Natural killer cell (primary cell): ENCODE data around the gene TUBB4A. TPM values are rescaled to one million over a fixed set of nuclear protein-coding genes. Genes with fewer than 3 reads are reported as not detected.

Experiments used
- ATAC-seq, 3 donors: fragments of 150-1000 bp in 2 of 3; fragments of 200-7000 bp in 1 of 3; cut with Tn5 transposase; 1 replicate in 1 of 3; 2 replicates in 2 of 3; pipeline ENCODE4 v1.10.0; 2021; ENCODE audit warnings: mild to moderate bottlenecking in 2 of 3, moderate library complexity in 2 of 3
- DNase-seq, 2 donors: peaks; one replicate each; pipeline versions ENCODE4 v3.0.0 to v3.0.0-alpha.2; 2013 to 2021; ENCODE audit warnings: mixed read lengths in 1 of 2
- H3K27ac ChIP-seq: one replicate; pipeline ENCODE4 v1.5.1; 2013; ENCODE audit warnings: mild to moderate bottlenecking, low read length
- H3K27me3 ChIP-seq: one replicate; pipeline ENCODE4 v1.6.1; 2013; ENCODE audit warnings: low read length; ENCODE audit not compliant: control insufficient read depth, insufficient read depth
- H3K36me3 ChIP-seq: one replicate; pipeline ENCODE4 v1.6.1; 2013; ENCODE audit warnings: low read length; ENCODE audit not compliant: control insufficient read depth, insufficient read depth
- H3K4me1 ChIP-seq: one replicate; pipeline ENCODE4 v1.6.1; 2013; ENCODE audit warnings: low read length; ENCODE audit not compliant: control insufficient read depth, insufficient read depth
- H3K4me3 ChIP-seq: one replicate; pipeline ENCODE4 v1.5.1; 2013; ENCODE audit warnings: low read length
- H3K9me3 ChIP-seq: one replicate; pipeline ENCODE4 v1.6.1; 2013; ENCODE audit warnings: low read length; ENCODE audit not compliant: control insufficient read depth, insufficient read depth
- H3K27ac Mint-ChIP-seq, 2 donors: one replicate each; pipeline ENCODE4 v1.8.0; 2022; ENCODE audit warnings: mild to moderate bottlenecking in 2 of 2, mixed read lengths in 2 of 2, moderate library complexity in 1 of 2
- H3K27me3 Mint-ChIP-seq, 2 donors: one replicate each; pipeline ENCODE4 v1.8.0; 2022; ENCODE audit warnings: low read depth in 2 of 2, mixed read lengths in 2 of 2
- H3K36me3 Mint-ChIP-seq: one replicate; pipeline ENCODE4 v1.8.0; 2022; ENCODE audit warnings: mixed read lengths
- H3K4me1 Mint-ChIP-seq, 2 donors: one replicate each; pipeline ENCODE4 v1.8.0; 2022; ENCODE audit warnings: mixed read lengths in 2 of 2
- H3K4me3 Mint-ChIP-seq: one replicate; pipeline ENCODE4 v1.8.0; 2022; ENCODE audit warnings: mild to moderate bottlenecking, moderate library complexity, mixed read lengths
- H3K9me3 Mint-ChIP-seq, 2 donors: one replicate each; pipeline ENCODE4 v1.8.0; 2022; ENCODE audit warnings: mixed read lengths in 2 of 2
- WGBS: methylation state at CpG from one replicate; pipeline ENCODE4 v1.1.7; 2013; ENCODE audit warnings: missing lambda C conversion rate; ENCODE audit not compliant: insufficient coverage; 5-methylcytosine and 5-hydroxymethylcytosine counted together
- intact Hi-C: fragments of 100-400 bp; cut with micrococcal nuclease; formaldehyde crosslinking; loops from one replicate; pipeline ENCODE4 v1.14.2; 2022
- total RNA-seq, 4 donors: library from RNA; stranded (reverse); fragments of 120-200 nt in 1 of 4; gene quantifications; one replicate each; pipeline versions ENCODE4 v1.2.3 to v1.2.4, GENCODE V29; 2013 to 2022
- TF ChIP-seq, protein P1 (sequence below): fragments of 200-600 bp; IDR thresholded peaks from one replicate; pipeline ENCODE4 v1.8.0; 2022; ENCODE audit warnings: antibody characterized with exemption

The TUBB4A gene
- total RNA-seq, 3 donors from 2014 or later (not counting 1 experiment from before 2014, with no cell fraction given) = 0.40 to 2.6 (median 1.8) TPM

DNA sequence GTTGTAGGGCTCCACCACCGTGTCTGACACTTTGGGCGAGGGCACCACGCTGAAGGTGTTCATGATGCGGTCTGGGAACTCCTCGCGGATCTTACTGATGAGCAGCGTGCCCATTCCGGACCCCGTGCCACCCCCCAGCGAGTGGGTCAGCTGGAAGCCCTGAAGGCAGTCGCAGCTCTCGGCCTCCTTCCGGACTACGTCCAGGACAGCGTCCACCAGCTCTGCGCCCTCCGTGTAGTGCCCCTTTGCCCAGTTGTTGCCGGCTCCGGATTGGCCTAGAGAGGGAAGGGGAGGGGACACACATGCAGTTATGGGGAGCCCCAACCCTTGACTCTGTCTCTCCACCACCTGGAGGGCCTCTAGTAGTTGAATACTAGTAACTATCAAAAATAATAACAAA lies 6.2 kb downstream of the TUBB4A start:
- H3K4me3 ChIP-seq = no peak overlapping the region
- H3K4me1 Mint-ChIP-seq = no peaks in the 10 kb centered on the region
- no peak overlapping the region for H3K27ac ChIP-seq
- TF ChIP-seq, protein P1, sequence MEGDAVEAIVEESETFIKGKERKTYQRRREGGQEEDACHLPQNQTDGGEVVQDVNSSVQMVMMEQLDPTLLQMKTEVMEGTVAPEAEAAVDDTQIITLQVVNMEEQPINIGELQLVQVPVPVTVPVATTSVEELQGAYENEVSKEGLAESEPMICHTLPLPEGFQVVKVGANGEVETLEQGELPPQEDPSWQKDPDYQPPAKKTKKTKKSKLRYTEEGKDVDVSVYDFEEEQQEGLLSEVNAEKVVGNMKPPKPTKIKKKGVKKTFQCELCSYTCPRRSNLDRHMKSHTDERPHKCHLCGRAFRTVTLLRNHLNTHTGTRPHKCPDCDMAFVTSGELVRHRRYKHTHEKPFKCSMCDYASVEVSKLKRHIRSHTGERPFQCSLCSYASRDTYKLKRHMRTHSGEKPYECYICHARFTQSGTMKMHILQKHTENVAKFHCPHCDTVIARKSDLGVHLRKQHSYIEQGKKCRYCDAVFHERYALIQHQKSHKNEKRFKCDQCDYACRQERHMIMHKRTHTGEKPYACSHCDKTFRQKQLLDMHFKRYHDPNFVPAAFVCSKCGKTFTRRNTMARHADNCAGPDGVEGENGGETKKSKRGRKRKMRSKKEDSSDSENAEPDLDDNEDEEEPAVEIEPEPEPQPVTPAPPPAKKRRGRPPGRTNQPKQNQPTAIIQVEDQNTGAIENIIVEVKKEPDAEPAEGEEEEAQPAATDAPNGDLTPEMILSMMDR = no peak
- no peak for DNase-seq
- H3K27me3 Mint-ChIP-seq = peaks cover 0 to 17% of the 10 kb centered on the region in 2 donors
- no peak overlapping the region for H3K4me3 Mint-ChIP-seq
- H3K27me3 ChIP-seq = peaks cover under 1% of the 10 kb centered on the region
- H3K9me3 ChIP-seq = no peaks in the 10 kb centered on the region
- H3K27ac Mint-ChIP-seq = no peak overlapping the region
- no peak for ATAC-seq
- WGBS = 96% methylated on average over 19 of the region's 19 CpGs
- H3K9me3 Mint-ChIP-seq = peaks cover 0 to 2% of the 10 kb centered on the region in 2 donors
- H3K4me1 ChIP-seq = no peaks in the 10 kb centered on the region
- intact Hi-C loops = no loop called here
- H3K36me3 Mint-ChIP-seq = no peaks in the 10 kb centered on the region
- no peaks in the 10 kb centered on the region for H3K36me3 ChIP-seq

DNA sequence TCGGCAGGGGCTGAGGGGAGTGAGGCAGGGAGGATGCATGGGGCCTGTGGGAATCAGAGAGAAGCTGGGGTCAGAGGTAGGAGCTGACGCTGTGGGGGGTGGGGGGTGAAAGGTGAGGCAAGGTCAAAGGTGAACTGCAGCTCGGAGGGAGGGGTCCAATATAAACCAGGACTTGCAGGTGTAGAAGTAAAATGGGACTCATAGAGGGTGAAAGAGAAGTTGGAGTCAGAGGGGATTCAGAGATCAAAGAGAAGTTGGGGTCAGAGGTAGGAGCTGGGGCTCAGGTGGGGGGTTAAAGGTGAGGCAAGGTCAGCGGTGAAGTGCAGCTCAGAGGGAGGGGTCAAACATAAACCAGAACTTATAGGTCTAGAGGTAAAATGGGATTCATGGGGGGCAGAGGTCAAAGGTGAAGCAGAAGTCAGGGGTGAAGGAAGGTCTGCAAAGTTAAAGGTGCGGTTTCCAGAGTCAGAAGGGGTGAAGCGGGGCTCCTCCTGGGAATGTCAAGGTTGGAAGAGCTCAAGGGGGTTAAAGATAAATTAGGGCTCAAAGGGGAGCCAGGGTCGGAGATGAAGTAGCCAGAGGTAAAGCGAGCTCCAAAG lies 7.6 kb downstream of the TUBB4A start:
- 92% methylated on average over 8 of the region's 8 CpGs for WGBS

DNA sequence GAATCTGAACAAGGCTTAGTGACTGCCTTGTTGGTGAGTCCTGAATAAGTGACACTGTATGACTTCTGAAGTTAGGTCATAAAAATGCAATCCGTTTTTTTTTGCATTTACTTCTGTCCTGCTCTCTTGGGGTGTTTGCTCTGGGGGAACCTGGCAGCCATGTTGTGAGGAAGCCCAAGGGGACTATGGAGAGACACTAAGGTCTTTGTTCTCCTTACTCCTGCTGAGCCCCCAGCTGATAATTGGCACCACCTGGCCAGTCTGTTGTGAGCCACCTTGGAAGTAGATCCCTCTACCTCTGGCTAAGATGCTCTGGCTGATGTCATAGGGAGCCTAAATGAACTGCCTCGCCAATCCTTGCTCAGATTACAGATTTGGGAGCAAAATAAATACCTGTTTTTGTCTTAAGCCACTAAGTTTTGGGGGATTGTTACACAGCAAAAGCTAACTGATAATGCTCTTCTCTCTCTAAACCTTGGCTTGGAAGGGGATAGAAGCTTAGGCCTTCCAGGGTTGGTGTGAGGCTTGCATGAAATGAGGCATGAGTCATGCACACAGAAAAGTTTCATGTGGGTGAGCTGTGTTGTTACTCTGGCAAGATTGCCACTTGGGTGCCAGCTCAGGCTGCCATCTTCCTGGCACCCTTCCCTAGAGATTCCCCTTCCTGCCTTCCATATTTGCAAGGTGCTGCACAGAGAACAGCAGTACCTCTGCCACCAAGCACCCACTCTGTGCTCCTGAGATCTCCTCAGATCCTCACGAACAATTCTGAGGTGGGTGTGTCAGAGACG lies 10.1 kb downstream of the TUBB4A start:
- 84% methylated on average over 3 of the region's 4 CpGs for WGBS
- Mint-ChIP-seq H3K27me3 (peaks cover 0 to 4% of the 10 kb centered on the region in 2 donors), H3K4me1 (peaks cover 14 to 15% of the 10 kb centered on the region in 2 donors), H3K36me3 (no peaks in the 10 kb centered on the region), H3K4me3 (no peak overlapping the region), H3K9me3 (peaks cover 0 to 2% of the 10 kb centered on the region in 2 donors), H3K27ac (no peak overlapping the region)
- ATAC-seq (no peak), DNase-seq (no peak)
- H3K36me3 ChIP-seq = no peaks in the 10 kb centered on the region
- H3K27me3 ChIP-seq = no peaks in the 10 kb centered on the region
- intact Hi-C loops = no loop called here
- no peak overlapping the region for H3K4me3 ChIP-seq
- TF ChIP-seq, protein P1 = no peak
- no peak overlapping the region for H3K27ac ChIP-seq
- H3K9me3 ChIP-seq = no peaks in the 10 kb centered on the region
- H3K4me1 ChIP-seq = peaks cover 11% of the 10 kb centered on the region

More for the DNA sequence above, 7.6 kb downstream of the TUBB4A start:
- no peak for ATAC-seq
- H3K9me3 ChIP-seq = no peaks in the 10 kb centered on the region
- TF ChIP-seq, protein P1 = no peak
- peaks cover 0 to 12% of the 10 kb centered on the region in 2 donors for H3K27me3 Mint-ChIP-seq
- peaks cover 0 to 2% of the 10 kb centered on the region in 2 donors for H3K9me3 Mint-ChIP-seq
- no peaks in the 10 kb centered on the region for H3K36me3 Mint-ChIP-seq
- H3K27me3 ChIP-seq = no peaks in the 10 kb centered on the region
- DNase-seq = no peak
- H3K4me3 Mint-ChIP-seq = no peak overlapping the region
- no peak overlapping the region for H3K27ac ChIP-seq
- intact Hi-C loops = no loop called here
- peaks cover 10% of the 10 kb centered on the region in 2 donors for H3K4me1 Mint-ChIP-seq
- H3K27ac Mint-ChIP-seq = no peak overlapping the region
- no peak overlapping the region for H3K4me3 ChIP-seq
- no peaks in the 10 kb centered on the region for H3K36me3 ChIP-seq
- H3K4me1 ChIP-seq = peaks cover 6% of the 10 kb centered on the region
